ENCODE measurements around the gene PPP2R5C.

PPP2R5C gene

DNA sequence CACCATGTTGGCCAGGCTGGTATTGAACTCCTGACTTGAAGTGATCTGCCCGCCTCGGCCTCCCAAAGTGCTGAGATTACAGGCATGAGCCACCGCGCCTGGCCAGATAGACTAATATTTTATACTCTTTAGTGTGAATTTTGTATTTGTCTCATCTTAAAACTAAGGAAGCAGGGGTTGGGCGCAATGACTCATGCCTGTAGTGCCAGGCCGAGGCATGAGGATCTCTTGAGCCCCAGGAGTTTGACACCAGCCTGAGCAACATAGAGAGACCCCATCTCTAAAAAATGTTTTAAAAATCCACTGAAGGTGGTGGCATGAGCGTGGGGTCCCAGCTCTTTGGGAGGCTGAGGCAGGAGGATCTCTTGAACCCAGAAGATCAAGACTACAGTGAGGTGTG is 211.8 kb downstream of the PPP2R5C start:
- H3K4me3 ChIP-seq (ENCODE audit: low read depth in 1 of 2, low read length in 2 of 2) = no peak overlapping the region
- no peaks in the 10 kb centered on the region for H3K9me3 ChIP-seq (ENCODE audit: low read length)
- H3K4me1 ChIP-seq (ENCODE audit: insufficient read depth, low read length) = peaks cover 16% of the 10 kb centered on the region
- H3K9ac ChIP-seq (ENCODE audit: low read length) = no peak overlapping the region
- no peaks in the 10 kb centered on the region for H3K27me3 ChIP-seq (ENCODE audit: control insufficient read depth in 1 of 2, insufficient read depth in 2 of 2, low read length in 2 of 2)
- peaks cover 14% of the 10 kb centered on the region for H3K36me3 ChIP-seq (ENCODE audit: insufficient read depth, low read length)
- no peak overlapping the region for H3K27ac ChIP-seq (ENCODE audit: low read depth, low read length)

DNA sequence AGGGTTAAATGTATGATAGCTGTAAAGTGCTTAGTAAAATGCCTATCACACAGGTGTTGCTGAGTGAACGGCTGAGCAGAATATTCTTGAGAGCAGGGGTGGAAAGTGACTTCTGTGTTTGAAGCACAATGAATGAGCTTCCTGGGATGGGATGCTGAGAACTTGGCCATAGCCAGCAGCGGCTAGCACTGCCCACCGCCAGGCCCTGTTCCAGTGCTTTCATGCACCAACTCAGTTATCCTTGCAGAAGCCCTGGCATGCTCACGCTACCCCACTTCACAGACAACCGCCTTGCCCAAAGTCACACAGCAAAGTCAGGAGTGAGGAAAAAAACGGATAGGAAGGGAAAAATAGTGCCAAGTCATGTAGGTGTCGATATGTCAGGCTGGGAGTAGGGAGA is 213.7 kb downstream of the PPP2R5C start:
- H3K27ac ChIP-seq (ENCODE audit: low read depth, low read length) = no peak overlapping the region
- no peak overlapping the region for H3K9ac ChIP-seq (ENCODE audit: low read length)
- no peaks in the 10 kb centered on the region for H3K9me3 ChIP-seq (ENCODE audit: low read length)
- H3K36me3 ChIP-seq (ENCODE audit: insufficient read depth, low read length) = peaks cover 19% of the 10 kb centered on the region
- no peaks in the 10 kb centered on the region for H3K27me3 ChIP-seq (ENCODE audit: control insufficient read depth in 1 of 2, insufficient read depth in 2 of 2, low read length in 2 of 2)
- H3K4me3 ChIP-seq (ENCODE audit: low read depth in 1 of 2, low read length in 2 of 2) = no peak overlapping the region
- H3K4me1 ChIP-seq (ENCODE audit: insufficient read depth, low read length) = peaks cover 21% of the 10 kb centered on the region

All from muscle layer of colon (tissue), 2 donors.